ENCODE measurements around the gene TFDP1. TPM values are rescaled to one million over a fixed set of nuclear protein-coding genes. Genes with fewer than 3 reads are reported as not detected.

The TFDP1 gene
- total RNA-seq, 1 experiment from 2014 or later, result 140 TPM

- BruUV-seq (replicated peaks), result no TSS peak
- no peak for DNase-seq
- TF ChIP-seq, protein P1, sequence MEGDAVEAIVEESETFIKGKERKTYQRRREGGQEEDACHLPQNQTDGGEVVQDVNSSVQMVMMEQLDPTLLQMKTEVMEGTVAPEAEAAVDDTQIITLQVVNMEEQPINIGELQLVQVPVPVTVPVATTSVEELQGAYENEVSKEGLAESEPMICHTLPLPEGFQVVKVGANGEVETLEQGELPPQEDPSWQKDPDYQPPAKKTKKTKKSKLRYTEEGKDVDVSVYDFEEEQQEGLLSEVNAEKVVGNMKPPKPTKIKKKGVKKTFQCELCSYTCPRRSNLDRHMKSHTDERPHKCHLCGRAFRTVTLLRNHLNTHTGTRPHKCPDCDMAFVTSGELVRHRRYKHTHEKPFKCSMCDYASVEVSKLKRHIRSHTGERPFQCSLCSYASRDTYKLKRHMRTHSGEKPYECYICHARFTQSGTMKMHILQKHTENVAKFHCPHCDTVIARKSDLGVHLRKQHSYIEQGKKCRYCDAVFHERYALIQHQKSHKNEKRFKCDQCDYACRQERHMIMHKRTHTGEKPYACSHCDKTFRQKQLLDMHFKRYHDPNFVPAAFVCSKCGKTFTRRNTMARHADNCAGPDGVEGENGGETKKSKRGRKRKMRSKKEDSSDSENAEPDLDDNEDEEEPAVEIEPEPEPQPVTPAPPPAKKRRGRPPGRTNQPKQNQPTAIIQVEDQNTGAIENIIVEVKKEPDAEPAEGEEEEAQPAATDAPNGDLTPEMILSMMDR (IDR thresholded peaks at IDR 0.05; ENCODE audit: insufficient read depth in 1 of 2, low read depth in 1 of 2, low read length in 1 of 2, severe bottlenecking in 1 of 2, unreplicated experiment in 1 of 2), result no peak
- ChIA-PET CTCF (no interaction called here), POLR2A (no interaction called here)
- Mint-ChIP-seq H3K4me3 (ENCODE audit: unreplicated experiment) (no peak overlapping the region), H3K36me3 (ENCODE audit: insufficient read depth, unreplicated experiment) (peaks cover 36% of the 10 kb centered on the region), H3K27ac (ENCODE audit: unreplicated experiment) (no peak overlapping the region), H3K4me1 (ENCODE audit: low read depth, unreplicated experiment) (no peaks in the 10 kb centered on the region), H3K9me3 (ENCODE audit: unreplicated experiment) (no peaks in the 10 kb centered on the region), H3K27me3 (ENCODE audit: insufficient read depth, unreplicated experiment) (no peaks in the 10 kb centered on the region)
- intact Hi-C loops (cut with micrococcal nuclease; ENCODE audit: unreplicated experiment), result no loop called here
- Histone ChIP-seq H3K4me3 (ENCODE audit: low read depth, low read length) (no peak overlapping the region), H3K9me3 (no peaks in the 10 kb centered on the region), H3K36me3 (ENCODE audit: control insufficient read depth, insufficient read depth, low read length) (no peaks in the 10 kb centered on the region), H3K4me1 (no peaks in the 10 kb centered on the region), H3K27me3 (replicated peaks; ENCODE audit: control insufficient read depth, insufficient read depth, low read length) (no peaks in the 10 kb centered on the region)
These were observed 29.4 kb upstream of the TFDP1 start for GRCh38 chr13:113555141-113555540.

DNA sequence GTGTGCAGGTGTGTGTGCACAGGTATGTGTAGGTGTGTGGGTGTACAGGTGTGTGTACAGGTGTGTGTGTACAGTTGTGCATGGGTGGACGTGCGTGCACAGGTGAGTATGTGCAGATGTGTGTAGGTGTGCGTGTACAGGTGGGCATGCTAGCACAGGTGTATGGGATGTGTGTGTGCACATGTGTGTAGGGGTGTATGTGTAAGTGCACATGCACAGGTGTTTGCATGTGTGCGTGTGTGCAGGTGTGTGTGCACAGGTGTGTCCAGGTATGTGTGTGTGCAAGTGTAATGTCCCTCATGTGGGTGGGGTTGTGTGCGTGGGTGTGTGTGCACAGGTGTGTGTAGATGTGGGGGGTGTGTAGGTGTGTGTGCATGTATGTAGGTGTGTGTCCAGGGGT is 27.5 kb upstream of the TFDP1 start:
- Mint-ChIP-seq H3K4me3 (ENCODE audit: unreplicated experiment) (no peak overlapping the region), H3K27ac (ENCODE audit: unreplicated experiment) (no peak overlapping the region), H3K36me3 (ENCODE audit: insufficient read depth, unreplicated experiment) (peaks cover 22% of the 10 kb centered on the region), H3K27me3 (ENCODE audit: insufficient read depth, unreplicated experiment) (no peaks in the 10 kb centered on the region), H3K9me3 (ENCODE audit: unreplicated experiment) (no peaks in the 10 kb centered on the region), H3K4me1 (ENCODE audit: low read depth, unreplicated experiment) (no peaks in the 10 kb centered on the region)
- BruUV-seq (replicated peaks), result no TSS peak
- DNase-seq, result peak in 1 of 2 experiments; percentile 25
- CTCF ChIA-PET, result no interaction called here
- intact Hi-C loops (cut with micrococcal nuclease; ENCODE audit: unreplicated experiment), result no loop called here
- H3K4me1 ChIP-seq, result no peaks in the 10 kb centered on the region
- POLR2A ChIA-PET, result no interaction called here
- no peaks in the 10 kb centered on the region for H3K27me3 ChIP-seq (replicated peaks; ENCODE audit: control insufficient read depth, insufficient read depth, low read length)
- no peak overlapping the region for H3K4me3 ChIP-seq (ENCODE audit: low read depth, low read length)
- no peaks in the 10 kb centered on the region for H3K9me3 ChIP-seq
- H3K36me3 ChIP-seq (ENCODE audit: control insufficient read depth, insufficient read depth, low read length), result no peaks in the 10 kb centered on the region
- TF ChIP-seq, protein P1 (IDR thresholded peaks at IDR 0.05; ENCODE audit: insufficient read depth in 1 of 2, low read depth in 1 of 2, low read length in 1 of 2, severe bottlenecking in 1 of 2, unreplicated experiment in 1 of 2), result no peak

DNA sequence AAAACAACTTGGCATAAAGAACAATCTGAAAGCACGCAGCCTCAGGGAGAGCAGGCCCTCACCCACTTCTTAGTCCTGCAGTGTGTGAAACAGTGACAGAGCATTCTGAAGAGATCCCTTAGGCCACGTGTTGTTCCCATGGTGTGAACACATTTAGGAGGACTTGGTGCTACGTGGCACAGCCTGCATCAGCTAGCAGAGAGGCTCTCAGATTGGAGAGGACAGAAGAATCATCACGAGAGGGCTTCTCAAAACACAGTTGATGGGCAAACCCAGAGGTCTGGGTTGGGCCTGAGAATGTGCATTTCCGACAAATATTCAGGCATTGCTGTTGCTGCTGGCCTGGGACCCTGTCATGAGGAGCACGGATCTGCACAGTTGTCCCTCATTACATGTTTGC is 26.1 kb upstream of the TFDP1 start:
- Mint-ChIP-seq H3K27me3 (ENCODE audit: insufficient read depth, unreplicated experiment) (no peaks in the 10 kb centered on the region), H3K9me3 (ENCODE audit: unreplicated experiment) (no peaks in the 10 kb centered on the region), H3K36me3 (ENCODE audit: insufficient read depth, unreplicated experiment) (peaks cover 16% of the 10 kb centered on the region), H3K27ac (ENCODE audit: unreplicated experiment) (no peak overlapping the region), H3K4me1 (ENCODE audit: low read depth, unreplicated experiment) (no peaks in the 10 kb centered on the region), H3K4me3 (ENCODE audit: unreplicated experiment) (no peak overlapping the region)
- BruUV-seq (replicated peaks), result no TSS peak
- TF ChIP-seq, protein P1 (IDR thresholded peaks at IDR 0.05; ENCODE audit: insufficient read depth in 1 of 2, low read depth in 1 of 2, low read length in 1 of 2, severe bottlenecking in 1 of 2, unreplicated experiment in 1 of 2), result no peak
- Histone ChIP-seq H3K36me3 (ENCODE audit: control insufficient read depth, insufficient read depth, low read length) (no peaks in the 10 kb centered on the region), H3K4me1 (no peaks in the 10 kb centered on the region; the same call in 1 of the 2 replicates), H3K9me3 (no peaks in the 10 kb centered on the region), H3K4me3 (ENCODE audit: low read depth, low read length) (no peak overlapping the region), H3K27me3 (replicated peaks; ENCODE audit: control insufficient read depth, insufficient read depth, low read length) (no peaks in the 10 kb centered on the region)
- CTCF ChIA-PET, result no interaction called here
- DNase-seq, result peak in 1 of 2 experiments; percentile 21
- intact Hi-C loops (cut with micrococcal nuclease; ENCODE audit: unreplicated experiment), result no loop called here
- POLR2A ChIA-PET, result no interaction called here

All from Caco-2 (cell line).